ENCODE measurements around the gene PIMREG.
"Not testable (repeated sequence)": the region's sequence is repeated elsewhere in the genome, so short reads cannot be mapped to it uniquely, and the experiment has no call there.

PIMREG gene

GRCh38 chr17:6479622-6480302 lies 35.5 kb downstream of the PIMREG start:
- DNase-seq (ENCODE audit: low spot score) = no peak

- DNase-seq (ENCODE audit: low spot score) = no peak
These were observed 36.0 kb downstream of the PIMREG start for GRCh38 chr17:6480303-6480675.

GRCh38 chr17:6482105-6482455 lies 37.8 kb downstream of the PIMREG start:
- DNase-seq (ENCODE audit: low spot score) = no peak

GRCh38 chr17:6482796-6483195 lies 38.5 kb downstream of the PIMREG start:
- not testable (repeated sequence) for DNase-seq (ENCODE audit: low spot score)

- DNase-seq (ENCODE audit: low spot score) = no peak
These were observed 39.3 kb downstream of the PIMREG start for GRCh38 chr17:6483507-6483906.

- DNase-seq (ENCODE audit: low spot score) = no peak
These were observed 41.6 kb downstream of the PIMREG start for GRCh38 chr17:6485646-6486412.

GRCh38 chr17:6487251-6488007 lies 43.2 kb downstream of the PIMREG start:
- no peak for DNase-seq (ENCODE audit: low spot score)

- no peak for DNase-seq (ENCODE audit: low spot score)
These were observed 43.8 kb downstream of the PIMREG start for GRCh38 chr17:6488008-6488539.

- no peak for DNase-seq (ENCODE audit: low spot score)
These were observed 44.8 kb downstream of the PIMREG start for GRCh38 chr17:6489016-6489550.

- no peak for DNase-seq (ENCODE audit: low spot score)
These were observed 46.9 kb downstream of the PIMREG start for GRCh38 chr17:6491071-6491700.

- no peak for DNase-seq (ENCODE audit: low spot score)
These were observed 48.8 kb downstream of the PIMREG start for GRCh38 chr17:6492892-6493674.

GRCh38 chr17:6494239-6494941 lies 50.1 kb downstream of the PIMREG start:
- DNase-seq (ENCODE audit: low spot score) = no peak

GRCh38 chr17:6495450-6496115 lies 51.3 kb downstream of the PIMREG start:
- DNase-seq (ENCODE audit: low spot score) = no peak

- DNase-seq (ENCODE audit: low spot score) = no peak
These were observed 51.8 kb downstream of the PIMREG start for GRCh38 chr17:6496116-6496481.

- no peak for DNase-seq (ENCODE audit: low spot score)
These were observed 52.6 kb downstream of the PIMREG start for GRCh38 chr17:6496640-6497441.

- DNase-seq (ENCODE audit: low spot score) = no peak
These were observed 53.4 kb downstream of the PIMREG start for GRCh38 chr17:6497496-6498221.

GRCh38 chr17:6498356-6498755 lies 54.1 kb downstream of the PIMREG start:
- no peak for DNase-seq (ENCODE audit: low spot score)

GRCh38 chr17:6498901-6499540 lies 54.8 kb downstream of the PIMREG start:
- no peak for DNase-seq (ENCODE audit: low spot score)

Measured in CD4-positive, alpha-beta T cell treated with Interleukin-2 at 100 ng/mL for 4 hours (primary cell).